Chondrocyte (in vitro differentiated cells): Measurements from ENCODE around the gene POGZ. TPM values are rescaled to one million over a fixed set of nuclear protein-coding genes. Genes with fewer than 3 reads are reported as not detected.

ENCODE experiments used
- DNase-seq: peaks from one replicate; pipeline ENCODE4 v3.0.0; 2021; ENCODE audit warnings: mixed read lengths, low spot score
- H3K27ac Mint-ChIP-seq: one replicate; pipeline ENCODE4 v1.8.0; 2021; ENCODE audit warnings: mild to moderate bottlenecking, moderate library complexity, mixed read lengths; ENCODE audit not compliant: unreplicated experiment
- H3K27me3 Mint-ChIP-seq: 2 replicates; pipeline ENCODE4 v1.8.0; 2021; ENCODE audit warnings: low read depth, mixed read lengths
- H3K36me3 Mint-ChIP-seq: 2 replicates; pipeline ENCODE4 v1.8.0; 2021; ENCODE audit warnings: low read depth, mixed read lengths
- H3K4me1 Mint-ChIP-seq: 2 replicates; pipeline ENCODE4 v1.8.0; 2021; ENCODE audit warnings: low read depth, mild to moderate bottlenecking, mixed read lengths
- H3K4me3 Mint-ChIP-seq: one replicate; pipeline ENCODE4 v1.8.0; 2021; ENCODE audit warnings: mild to moderate bottlenecking, moderate library complexity, mixed read lengths; ENCODE audit not compliant: unreplicated experiment
- H3K9me3 Mint-ChIP-seq: 2 replicates; pipeline ENCODE4 v1.8.0; 2021; ENCODE audit warnings: low read depth, mixed read lengths
- CTCF ChIP-seq: fragments of 200-600 bp; sonication (generic); IDR thresholded peaks from 2 replicates; pipeline ENCODE4 v1.5.0; 2021; ENCODE audit warnings: antibody characterized with exemption, mild to moderate bottlenecking, moderate library complexity
- total RNA-seq: library from RNA; stranded (reverse); gene quantifications from 3 replicates; pipeline ENCODE4 v1.2.1, GENCODE V29; 2021

POGZ gene
- total RNA-seq, 1 donor from 2014 or later = 65.0 TPM

- no peak for DNase-seq
- TF ChIP-seq CTCF = no peak
- peak overlapping the region; percentile 74 for H3K4me3 Mint-ChIP-seq
- no peaks in the 10 kb centered on the region for H3K36me3 Mint-ChIP-seq
- H3K9me3 Mint-ChIP-seq = no peaks in the 10 kb centered on the region
- peak overlapping the region; percentile 59 for H3K27ac Mint-ChIP-seq
- peaks cover 2% of the 10 kb centered on the region for H3K27me3 Mint-ChIP-seq
- H3K4me1 Mint-ChIP-seq = peaks cover 14% of the 10 kb centered on the region
These were observed 13.8 kb upstream of the POGZ start for GRCh38 chr1:151472856-151473731.

GRCh38 chr1:151465026-151465425, 5.7 kb upstream of the POGZ start:
- DNase-seq = no peak
- peaks cover under 1% of the 10 kb centered on the region for H3K4me1 Mint-ChIP-seq

GRCh38 chr1:151461694-151462093, 2.4 kb upstream of the POGZ start:
- Mint-ChIP-seq H3K36me3 (peaks cover 1% of the 10 kb centered on the region), H3K4me1 (peaks cover 14% of the 10 kb centered on the region)

More at GRCh38 chr1:151465026-151465425, 5.7 kb upstream of the POGZ start:
- H3K36me3 Mint-ChIP-seq = no peaks in the 10 kb centered on the region
- no peak overlapping the region for H3K27ac Mint-ChIP-seq
- H3K4me3 Mint-ChIP-seq = no peak overlapping the region
- no peaks in the 10 kb centered on the region for H3K9me3 Mint-ChIP-seq
- peaks cover 19% of the 10 kb centered on the region for H3K27me3 Mint-ChIP-seq
- TF ChIP-seq CTCF = no peak

GRCh38 chr1:151458802-151459330, 428 bp downstream of the POGZ start:
- Mint-ChIP-seq H3K9me3 (no peaks in the 10 kb centered on the region), H3K27ac (peak overlapping the region; percentile 92), H3K27me3 (peaks cover 12% of the 10 kb centered on the region), H3K36me3 (peaks cover 1% of the 10 kb centered on the region), H3K4me3 (peak overlapping the region; percentile 69), H3K4me1 (peaks cover 40% of the 10 kb centered on the region)
- DNase-seq = no peak
- TF ChIP-seq CTCF = no peak

More at GRCh38 chr1:151461694-151462093, 2.4 kb upstream of the POGZ start:
- Mint-ChIP-seq H3K27ac (no peak overlapping the region), H3K9me3 (no peaks in the 10 kb centered on the region), H3K27me3 (peaks cover 18% of the 10 kb centered on the region), H3K4me3 (no peak overlapping the region)
- no peak for TF ChIP-seq CTCF
- DNase-seq = no peak

GRCh38 chr1:151457911-151458801, 1.1 kb downstream of the POGZ start:
- Mint-ChIP-seq H3K27me3 (peaks cover 9% of the 10 kb centered on the region), H3K27ac (peak overlapping the region; percentile 94), H3K4me1 (peaks cover 47% of the 10 kb centered on the region), H3K36me3 (peaks cover 1% of the 10 kb centered on the region), H3K9me3 (no peaks in the 10 kb centered on the region), H3K4me3 (peak overlapping the region; percentile 84)
- no peak for TF ChIP-seq CTCF
- no peak for DNase-seq
